Left renal cortex interstitium (tissue), 4 donors: ENCODE data around the gene NPNT. TPM values are rescaled to one million over a fixed set of nuclear protein-coding genes. Genes with fewer than 3 reads are reported as not detected.

Experiments
- DNase-seq, 4 donors: peaks; one replicate each; pipeline ENCODE4 v3.0.0-alpha.2; 2013; ENCODE audit warnings: low read depth in 4 of 4, low spot score in 2 of 4, missing footprints in 1 of 4
- polyA plus RNA-seq, 4 donors: library from polyadenylated mRNA; unstranded; fragments of 120-200 nt; gene quantifications; one replicate each; pipeline ENCODE4 v1.2.1, GENCODE V29; 2013; ENCODE audit not compliant: insufficient read length in 4 of 4

The NPNT gene
- polyA plus RNA-seq, 4 donors, result 164 to 207 (median 187) TPM

DNA sequence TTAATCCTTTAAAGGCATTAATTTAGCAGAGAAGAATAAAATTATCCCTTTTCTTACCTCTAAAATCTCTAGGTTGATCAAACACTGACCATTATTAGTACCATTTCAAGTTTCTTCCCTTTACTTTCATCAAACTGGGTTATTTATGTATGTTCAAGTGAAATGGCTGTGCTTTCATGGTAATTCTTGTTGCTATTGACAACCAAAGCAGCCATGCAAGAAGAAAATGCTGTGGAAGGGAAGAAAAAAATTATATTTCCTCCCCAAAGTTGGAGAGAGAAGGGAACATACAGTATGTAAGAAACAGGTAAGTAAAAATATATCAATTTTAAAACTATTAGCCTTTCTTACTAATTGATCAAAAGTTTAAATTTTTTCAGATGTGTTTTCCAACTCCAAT, 16.2 kb downstream of the NPNT start:
- no peak for DNase-seq

DNA sequence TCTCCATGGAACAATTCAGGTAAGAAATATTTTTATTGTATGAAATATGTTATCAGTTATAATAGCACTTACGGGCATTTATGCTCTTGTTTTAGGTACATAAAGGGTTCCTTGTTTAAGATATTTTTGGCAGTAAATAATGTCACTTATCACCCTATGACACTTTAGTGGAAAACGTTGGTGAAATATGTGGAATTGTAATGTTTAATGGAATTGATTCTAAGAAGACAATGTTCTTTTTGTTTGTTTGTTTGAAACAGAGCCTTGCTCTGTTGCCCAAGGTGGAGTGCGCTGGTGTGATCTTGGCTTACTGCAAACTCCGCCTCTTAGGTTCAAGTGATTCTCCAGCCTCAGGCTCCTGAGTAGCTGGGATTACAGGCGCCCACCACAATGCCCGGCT, 17.4 kb downstream of the NPNT start:
- no peak for DNase-seq

GRCh38 chr4:105917171-105917685, 22.0 kb downstream of the NPNT start:
- DNase-seq, result no peak

DNA sequence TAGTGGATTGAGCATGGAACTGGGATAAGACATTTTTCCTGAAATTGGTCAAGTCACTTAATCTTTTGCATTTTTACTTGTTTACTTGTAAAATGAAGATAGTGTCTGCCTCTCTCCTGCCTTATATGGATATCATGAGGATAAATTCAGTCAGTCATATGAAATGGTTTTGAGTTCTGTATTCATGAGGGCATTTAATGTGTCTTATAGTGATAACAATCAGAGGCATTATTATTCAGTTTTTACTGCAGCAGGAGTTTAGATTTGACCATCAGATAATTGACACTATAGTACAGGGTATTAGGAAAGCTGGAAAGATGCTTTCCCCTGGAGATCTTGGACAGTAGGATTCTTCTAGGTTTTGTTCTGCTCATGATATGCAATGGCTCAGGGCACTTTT, 26.0 kb downstream of the NPNT start:
- DNase-seq, result no peak

- no peak for DNase-seq
Measured at GRCh38 chr4:105923497-105924238, 28.4 kb downstream of the NPNT start.

- DNase-seq, result no peak
Measured at GRCh38 chr4:105924341-105924740, 29.1 kb downstream of the NPNT start.

GRCh38 chr4:105930698-105931097, 35.4 kb downstream of the NPNT start:
- no peak for DNase-seq

GRCh38 chr4:105933083-105933482, 37.8 kb downstream of the NPNT start:
- no peak for DNase-seq

- no peak for DNase-seq
Measured at GRCh38 chr4:105934386-105934785, 39.1 kb downstream of the NPNT start.

DNA sequence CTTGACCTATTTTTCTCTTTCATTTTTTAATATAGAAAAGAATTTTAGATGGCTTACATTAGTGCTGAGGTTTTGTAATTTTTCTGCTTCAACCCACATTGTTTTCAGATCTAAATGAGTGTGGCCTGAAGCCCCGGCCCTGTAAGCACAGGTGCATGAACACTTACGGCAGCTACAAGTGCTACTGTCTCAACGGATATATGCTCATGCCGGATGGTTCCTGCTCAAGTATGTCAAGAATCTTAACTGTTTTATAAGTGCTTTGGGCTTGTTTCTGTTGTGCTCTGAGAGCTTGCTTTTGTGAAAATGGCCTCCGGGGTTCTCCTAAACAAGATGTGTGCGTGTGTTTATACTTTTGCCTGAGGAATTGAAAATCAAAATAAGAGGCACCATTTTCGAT, 41.6 kb downstream of the NPNT start:
- DNase-seq, result no peak

GRCh38 chr4:105937759-105938158, 42.5 kb downstream of the NPNT start:
- no peak for DNase-seq

DNA sequence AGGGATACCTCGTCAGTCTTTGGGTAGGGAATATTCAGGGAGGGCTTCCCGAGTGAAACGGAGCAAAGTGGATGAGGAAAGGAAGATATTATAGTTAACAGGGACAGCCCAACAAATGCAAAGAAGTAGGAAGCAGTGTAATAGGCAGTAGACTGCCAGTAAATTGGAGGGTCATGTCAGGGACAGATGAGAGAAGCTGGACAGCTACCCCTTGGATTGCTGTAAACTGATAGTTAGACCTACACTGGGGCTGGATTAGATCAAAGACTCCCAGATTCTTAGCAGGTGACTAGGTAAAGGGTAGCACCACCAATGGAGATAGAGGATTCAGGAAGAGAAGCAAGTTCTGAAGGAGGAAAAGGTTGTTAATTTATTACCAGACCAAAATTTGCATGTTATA, 48.0 kb downstream of the NPNT start:
- DNase-seq, result no peak

DNA sequence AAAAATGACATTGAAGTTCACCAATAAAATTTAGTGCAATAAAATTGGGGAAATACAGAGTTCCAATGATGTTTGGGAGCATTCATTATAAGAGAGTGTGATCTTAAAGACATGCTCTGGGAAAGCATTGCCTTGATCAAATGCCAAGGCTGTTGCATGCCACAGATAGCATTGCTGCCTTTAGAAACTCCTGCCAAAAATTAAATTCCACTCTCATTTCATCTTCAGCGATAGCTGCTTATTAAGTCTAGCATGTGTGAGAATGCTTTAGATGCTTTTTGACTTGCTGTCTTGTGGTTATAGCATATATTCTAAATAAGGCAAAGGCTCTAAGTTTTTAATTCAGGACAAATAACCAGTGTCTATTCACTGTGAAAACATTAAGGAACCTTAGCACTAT, 49.3 kb downstream of the NPNT start:
- DNase-seq, result no peak

- DNase-seq, result no peak
Measured at GRCh38 chr4:105946771-105947170, 51.5 kb downstream of the NPNT start.

DNA sequence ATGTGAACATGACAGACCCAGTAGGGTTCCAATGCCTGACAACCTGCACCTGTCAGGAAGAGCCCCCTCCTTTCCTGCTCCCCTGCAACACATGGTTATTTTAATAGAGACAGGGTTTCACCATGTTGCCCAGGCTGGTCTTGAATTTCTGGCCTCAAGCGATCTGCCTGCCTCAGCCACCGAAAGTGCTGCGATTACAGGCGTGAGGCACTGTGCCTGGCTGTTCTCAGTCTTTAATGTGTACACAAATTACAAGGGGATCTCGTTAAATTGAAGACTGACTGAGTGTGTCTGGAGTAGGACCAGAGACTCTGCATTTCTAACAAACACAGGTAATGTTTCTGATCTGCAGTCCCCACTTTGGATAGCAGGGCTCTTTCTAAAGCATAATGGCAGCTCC, 55.4 kb downstream of the NPNT start:
- DNase-seq, result no peak

DNA sequence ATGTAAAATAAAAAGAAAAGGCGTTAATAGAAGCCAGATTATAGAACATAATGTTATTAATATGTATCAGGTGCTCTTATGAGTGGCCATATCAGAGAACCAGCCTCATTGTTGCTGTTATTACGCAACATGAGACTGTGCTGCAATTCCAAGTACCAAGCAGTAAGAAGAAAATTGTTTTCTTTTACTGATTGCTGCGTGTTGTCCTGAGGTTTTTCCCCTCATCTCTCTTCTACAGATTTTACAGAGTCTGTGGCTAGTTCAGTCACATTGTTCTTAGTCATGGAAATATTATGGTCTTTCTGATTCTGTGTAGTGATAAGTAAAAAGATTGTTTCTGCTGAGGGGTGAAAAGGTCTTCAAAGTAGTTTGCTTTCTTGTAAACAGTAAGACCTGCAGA, 55.9 kb downstream of the NPNT start:
- no peak for DNase-seq

DNA sequence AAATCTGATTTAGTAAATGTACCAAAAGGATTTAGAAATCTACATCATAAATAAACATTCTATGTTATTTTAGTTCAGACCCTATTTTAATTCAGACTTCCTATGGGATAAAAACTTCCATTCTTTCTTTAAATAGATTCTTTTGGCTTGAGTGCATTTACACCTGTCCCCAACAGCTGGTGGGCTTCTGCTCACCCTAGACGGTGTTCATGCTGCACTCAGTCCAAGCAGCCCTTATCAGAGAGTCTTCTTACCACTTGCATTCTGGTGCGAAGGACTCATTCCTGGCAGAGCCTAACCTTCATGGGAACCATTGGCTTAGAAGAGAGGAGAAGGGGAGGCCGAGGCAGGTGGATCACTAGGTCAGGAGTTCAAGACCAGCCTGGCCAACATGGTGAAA, 57.3 kb downstream of the NPNT start:
- no peak for DNase-seq

GRCh38 chr4:105956569-105956968, 61.3 kb downstream of the NPNT start:
- DNase-seq, result no peak

DNA sequence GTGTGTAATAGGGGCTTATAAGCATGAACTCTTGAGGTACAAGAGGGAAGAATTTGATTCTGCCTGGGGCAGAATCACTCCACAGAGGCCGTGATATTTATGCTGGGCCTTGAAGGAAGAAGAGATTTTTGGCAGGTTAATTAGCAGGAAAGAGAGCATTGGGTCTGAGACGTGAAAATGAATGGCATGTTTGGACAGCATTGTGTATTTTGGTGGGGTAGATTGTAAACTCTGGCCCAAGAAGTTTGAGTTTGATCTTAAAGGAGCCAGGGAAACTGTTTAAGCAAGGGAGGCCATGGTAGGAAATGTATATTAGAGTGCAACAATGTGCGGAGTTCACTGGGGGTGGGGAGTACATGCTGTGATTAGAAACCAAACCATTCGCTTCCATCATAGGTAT, 62.4 kb downstream of the NPNT start:
- no peak for DNase-seq

- no peak for DNase-seq
Measured at GRCh38 chr4:105963461-105964400, 68.5 kb downstream of the NPNT start.

DNA sequence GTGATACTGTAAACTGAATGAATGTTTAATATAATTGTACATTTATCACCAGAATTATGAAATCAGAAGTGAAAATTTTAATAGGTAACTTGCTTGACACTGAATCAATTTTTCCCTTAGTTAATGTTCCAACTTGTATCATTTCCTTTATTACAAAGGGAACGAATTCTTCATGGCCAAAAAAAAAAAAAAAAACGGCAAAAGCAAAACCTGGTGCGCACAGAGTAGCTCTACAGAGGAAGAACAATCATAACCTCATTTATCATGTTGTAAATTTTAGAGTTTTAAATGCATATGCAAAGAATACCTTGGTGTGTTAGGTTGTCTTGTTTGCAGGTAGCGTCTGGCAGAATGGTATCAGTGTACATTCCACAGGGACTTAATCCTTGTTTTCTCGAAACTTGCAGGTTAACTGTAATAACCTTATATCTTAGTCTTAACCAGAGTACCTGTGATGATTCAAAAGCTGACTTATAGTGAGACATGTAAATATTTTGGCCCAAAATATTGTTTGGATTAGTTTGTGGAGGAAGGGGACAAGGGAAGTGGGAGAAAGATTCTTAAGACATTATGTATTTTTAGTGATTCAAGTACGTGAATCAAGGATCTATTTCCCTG, 70.0 kb downstream of the NPNT start:
- no peak for DNase-seq
